Measurements from ENCODE around the gene STAC.

GRCh38 chr3:36381311-36381956 is 1.1 kb downstream of the STAC start:
- TF ChIP-seq CTCF (IDR thresholded peaks at IDR 0.05; ENCODE audit: low read depth, low read length, poor library complexity, severe bottlenecking), result no peak
- no peak for TF ChIP-seq EZH2phosphoT487 (IDR thresholded peaks at IDR 0.05; ENCODE audit: borderline replicate concordance, low read length)

Data from DOHH2 (cell line).